MM.1S (cell line): ENCODE data around the gene MAPK11.

Experiments used
- DNase-seq: peaks from one replicate; pipeline ENCODE4 v3.0.0-alpha.2; 2015
- H2AFZ ChIP-seq: fragments of 300-600 bp; sonication (generic); 2 replicates; pipeline ENCODE4 v1.6.0; 2016; ENCODE audit warnings: antibody characterized with exemption, low read length
- H3F3A ChIP-seq: fragments of 300-600 bp; sonication (generic); 2 replicates; pipeline ENCODE4 v1.6.1; 2016; ENCODE audit warnings: mild to moderate bottlenecking, antibody characterized with exemption, low read length, moderate library complexity, mixed read lengths; ENCODE audit not compliant: insufficient read depth
- H3K27ac ChIP-seq: fragments of 300-600 bp; sonication (generic); 2 replicates; pipeline ENCODE4 v1.5.1; 2016; ENCODE audit warnings: mild to moderate bottlenecking, low read length
- H3K27me3 ChIP-seq: fragments of 300-600 bp; sonication (generic); replicated peaks from 2 replicates; pipeline ENCODE4 v1.6.0; 2016; ENCODE audit warnings: low read length; ENCODE audit not compliant: insufficient read depth
- H3K36me3 ChIP-seq: fragments of 300-600 bp; sonication (generic); replicated peaks from 2 replicates; pipeline ENCODE4 v1.6.1; 2016; ENCODE audit warnings: mild to moderate bottlenecking, low read length, mixed read lengths; ENCODE audit not compliant: insufficient read depth
- H3K4me1 ChIP-seq: fragments of 300-600 bp; sonication (generic); 2 replicates; pipeline ENCODE4 v1.6.1; 2016; ENCODE audit warnings: low read length, mixed read lengths
- H3K4me2 ChIP-seq: fragments of 300-600 bp; sonication (generic); 2 replicates; pipeline ENCODE4 v1.6.0; 2016; ENCODE audit warnings: low read depth, low read length
- H3K4me3 ChIP-seq: fragments of 300-600 bp; sonication (generic); 2 replicates; pipeline ENCODE4 v1.5.1; 2016; ENCODE audit warnings: low read length, mixed read lengths
- H3K79me2 ChIP-seq: fragments of 300-600 bp; sonication (generic); 2 replicates; pipeline ENCODE4 v1.6.1; 2016; ENCODE audit warnings: mixed run types, low read length, mixed read lengths
- H3K9ac ChIP-seq: fragments of 300-600 bp; sonication (generic); 2 replicates; pipeline ENCODE4 v1.6.1; 2016; ENCODE audit warnings: low read length, mixed read lengths
- H3K9me2 ChIP-seq: fragments of 300-600 bp; sonication (generic); replicated peaks from 2 replicates; pipeline ENCODE4 v1.6.1; 2016; ENCODE audit warnings: mild to moderate bottlenecking, low read length, mixed read lengths; ENCODE audit not compliant: insufficient read depth
- H3K9me3 ChIP-seq: fragments of 300-600 bp; sonication (generic); replicated peaks from 2 replicates; pipeline ENCODE4 v1.6.1; 2016; ENCODE audit warnings: mild to moderate bottlenecking, low read length, mixed read lengths; ENCODE audit not compliant: insufficient read depth
- H4K20me1 ChIP-seq: fragments of 300-600 bp; sonication (generic); 2 replicates; pipeline ENCODE4 v1.6.1; 2016; ENCODE audit warnings: mild to moderate bottlenecking, low read length, moderate library complexity, mixed read lengths; ENCODE audit not compliant: insufficient read depth
- CTCF ChIP-seq: fragments of 300-600 bp; sonication (generic); IDR thresholded peaks from 2 replicates; pipeline ENCODE4 v1.5.1; 2016; ENCODE audit warnings: antibody characterized with exemption, low read length, mixed read lengths
- EZH2 ChIP-seq: fragments of 300-600 bp; sonication (generic); optimal IDR thresholded peaks from 2 replicates; pipeline ENCODE3; 2017; ENCODE audit warnings: low read depth, mild to moderate bottlenecking, antibody characterized with exemption, low read length, mixed read lengths
- EZH2phosphoT487 ChIP-seq: fragments of 300-600 bp; sonication (generic); IDR thresholded peaks from 2 replicates; pipeline ENCODE4 v1.6.1; 2018; ENCODE audit warnings: antibody characterized with exemption, low read length

Gene MAPK11

GRCh38 chr22:50220603-50221409 is 49.4 kb downstream of the MAPK11 start:
- Histone ChIP-seq H3K36me3 (no peaks in the 10 kb centered on the region), H3K79me2 (no peaks in the 10 kb centered on the region), H3K4me1 (no peaks in the 10 kb centered on the region), H3K27me3 (no peaks in the 10 kb centered on the region), H3K9me3 (no peaks in the 10 kb centered on the region), H3K4me2 (no peak overlapping the region), H3K27ac (no peak overlapping the region), H3K4me3 (no peak overlapping the region), H3K9ac (no peak overlapping the region), H2AFZ (no peak overlapping the region), H3F3A (no peaks in the 10 kb centered on the region), H4K20me1 (no peaks in the 10 kb centered on the region), H3K9me2 (no peaks in the 10 kb centered on the region)
- no peak for DNase-seq
- no peak for TF ChIP-seq EZH2
- TF ChIP-seq CTCF = no peak
- TF ChIP-seq EZH2phosphoT487 = no peak

- DNase-seq = no peak
- Histone ChIP-seq H3K9me3 (no peaks in the 10 kb centered on the region), H3F3A (no peaks in the 10 kb centered on the region), H3K4me1 (no peaks in the 10 kb centered on the region), H2AFZ (no peak overlapping the region), H3K9ac (no peak overlapping the region), H3K27ac (no peak overlapping the region), H3K4me3 (no peak overlapping the region), H3K27me3 (no peaks in the 10 kb centered on the region), H4K20me1 (no peaks in the 10 kb centered on the region), H3K36me3 (no peaks in the 10 kb centered on the region), H3K9me2 (no peaks in the 10 kb centered on the region), H3K4me2 (no peak overlapping the region), H3K79me2 (peaks cover 3% of the 10 kb centered on the region)
- TF ChIP-seq CTCF = no peak
- TF ChIP-seq EZH2 = no peak
- TF ChIP-seq EZH2phosphoT487 = no peak
Measured at GRCh38 chr22:50219800-50220602, 50.2 kb downstream of the MAPK11 start.

- Histone ChIP-seq H2AFZ (no peak overlapping the region), H3K9me3 (no peaks in the 10 kb centered on the region), H3K4me3 (no peak overlapping the region), H3K27ac (no peak overlapping the region), H3K36me3 (no peaks in the 10 kb centered on the region), H3K4me2 (no peak overlapping the region), H3K4me1 (no peaks in the 10 kb centered on the region), H3K27me3 (no peaks in the 10 kb centered on the region), H3K9me2 (no peaks in the 10 kb centered on the region), H3K79me2 (peaks cover 9% of the 10 kb centered on the region), H3K9ac (no peak overlapping the region), H4K20me1 (no peaks in the 10 kb centered on the region), H3F3A (no peaks in the 10 kb centered on the region)
- DNase-seq = no peak
- TF ChIP-seq EZH2 (no peak), CTCF (no peak), EZH2phosphoT487 (no peak)
Measured at GRCh38 chr22:50218996-50219727, 51.0 kb downstream of the MAPK11 start.
